Epithelial cell of esophagus (primary cell): ENCODE results near the gene GPC5.

ENCODE experiments used
- DNase-seq: peaks from one replicate; pipeline ENCODE4 v3.0.0; 2010; ENCODE audit warnings: low read depth
- H3K4me3 ChIP-seq: 2 replicates; pipeline ENCODE4 v1.5.1; 2011; ENCODE audit warnings: mild to moderate bottlenecking, low read length, control low read depth
- TF ChIP-seq, protein P1 (sequence below): IDR thresholded peaks from 2 replicates; pipeline ENCODE4 v1.5.1; 2011; ENCODE audit warnings: low read depth, mild to moderate bottlenecking, low read length, control low read depth, inconsistent platforms; ENCODE audit not compliant: insufficient read depth; ENCODE audit errors: missing control alignments

GPC5 gene

GRCh38 chr13:92670096-92670495, 1271.7 kb downstream of the GPC5 start:
- no peak overlapping the region for H3K4me3 ChIP-seq
- TF ChIP-seq, protein P1, sequence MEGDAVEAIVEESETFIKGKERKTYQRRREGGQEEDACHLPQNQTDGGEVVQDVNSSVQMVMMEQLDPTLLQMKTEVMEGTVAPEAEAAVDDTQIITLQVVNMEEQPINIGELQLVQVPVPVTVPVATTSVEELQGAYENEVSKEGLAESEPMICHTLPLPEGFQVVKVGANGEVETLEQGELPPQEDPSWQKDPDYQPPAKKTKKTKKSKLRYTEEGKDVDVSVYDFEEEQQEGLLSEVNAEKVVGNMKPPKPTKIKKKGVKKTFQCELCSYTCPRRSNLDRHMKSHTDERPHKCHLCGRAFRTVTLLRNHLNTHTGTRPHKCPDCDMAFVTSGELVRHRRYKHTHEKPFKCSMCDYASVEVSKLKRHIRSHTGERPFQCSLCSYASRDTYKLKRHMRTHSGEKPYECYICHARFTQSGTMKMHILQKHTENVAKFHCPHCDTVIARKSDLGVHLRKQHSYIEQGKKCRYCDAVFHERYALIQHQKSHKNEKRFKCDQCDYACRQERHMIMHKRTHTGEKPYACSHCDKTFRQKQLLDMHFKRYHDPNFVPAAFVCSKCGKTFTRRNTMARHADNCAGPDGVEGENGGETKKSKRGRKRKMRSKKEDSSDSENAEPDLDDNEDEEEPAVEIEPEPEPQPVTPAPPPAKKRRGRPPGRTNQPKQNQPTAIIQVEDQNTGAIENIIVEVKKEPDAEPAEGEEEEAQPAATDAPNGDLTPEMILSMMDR = no peak
- DNase-seq = no peak

DNA sequence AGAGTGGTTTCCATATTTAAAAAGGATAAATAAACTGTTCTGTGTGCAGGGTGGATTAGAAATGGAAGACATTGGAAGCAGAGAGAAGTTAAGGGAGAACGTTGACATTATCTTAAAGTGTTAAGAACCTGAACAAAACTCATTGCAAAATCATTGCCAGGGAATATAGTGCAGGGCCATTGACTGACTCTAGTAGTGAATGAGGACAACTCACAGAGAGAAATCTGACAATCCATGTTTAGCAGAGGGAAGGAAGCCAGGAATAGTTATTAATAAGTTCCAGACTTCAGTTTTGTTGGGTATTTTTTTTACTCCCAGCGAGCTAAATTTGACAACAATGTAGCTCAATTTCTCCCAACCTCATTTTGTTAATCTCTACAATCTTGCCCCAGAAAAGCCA, 1273.4 kb downstream of the GPC5 start:
- H3K4me3 ChIP-seq = no peak overlapping the region
- no peak for DNase-seq
- TF ChIP-seq, protein P1 = no peak

GRCh38 chr13:92676246-92676645, 1277.8 kb downstream of the GPC5 start:
- no peak for DNase-seq
- TF ChIP-seq, protein P1 = no peak

DNA sequence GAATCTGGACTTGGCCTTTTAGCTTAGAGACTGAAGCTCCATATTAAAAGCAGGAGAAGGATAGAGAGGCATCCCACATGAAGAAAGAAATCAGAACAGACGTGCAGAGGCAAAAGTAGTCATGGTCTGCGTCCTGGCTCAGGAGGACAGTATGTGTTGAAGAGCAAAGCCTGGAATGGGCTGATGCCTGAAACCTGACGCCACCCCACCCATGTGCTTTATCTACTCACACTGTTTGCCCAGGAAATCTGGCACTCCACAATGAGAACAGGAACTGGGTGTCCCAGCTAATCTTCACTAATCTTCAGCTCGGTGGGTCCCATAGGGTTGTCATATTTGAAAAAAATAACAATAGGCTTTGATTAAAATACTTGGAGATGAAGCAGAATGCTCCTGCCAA, 1279.2 kb downstream of the GPC5 start:
- DNase-seq = peak; percentile 2
- TF ChIP-seq, protein P1 = no peak
- H3K4me3 ChIP-seq = no peak overlapping the region

More at GRCh38 chr13:92676246-92676645, 1277.8 kb downstream of the GPC5 start:
- no peak overlapping the region for H3K4me3 ChIP-seq

DNA sequence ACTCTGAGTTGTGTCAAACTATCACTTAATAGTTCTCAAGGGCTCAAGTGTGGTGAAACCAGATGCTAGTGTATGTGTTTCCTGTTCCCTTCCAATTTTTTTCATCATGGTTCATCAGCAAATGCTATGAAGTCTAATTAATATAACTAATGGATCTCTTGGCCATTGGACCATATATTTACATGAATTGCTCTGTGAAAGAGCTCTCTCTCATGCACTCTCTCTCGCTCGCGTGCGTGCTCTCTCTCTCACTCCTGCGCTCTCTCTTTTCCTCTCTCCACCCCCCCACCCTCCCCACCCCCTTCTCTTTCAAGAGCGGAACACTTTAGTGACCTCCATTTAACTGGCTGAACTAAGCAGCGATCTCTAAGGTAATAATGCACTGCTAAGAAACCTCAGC, 1281.2 kb downstream of the GPC5 start:
- TF ChIP-seq, protein P1 = no peak
- H3K4me3 ChIP-seq = no peak overlapping the region
- no peak for DNase-seq

- no peak overlapping the region for H3K4me3 ChIP-seq
- no peak for DNase-seq
- TF ChIP-seq, protein P1 = no peak
Measured at GRCh38 chr13:92681239-92681638, 1282.8 kb downstream of the GPC5 start.

DNA sequence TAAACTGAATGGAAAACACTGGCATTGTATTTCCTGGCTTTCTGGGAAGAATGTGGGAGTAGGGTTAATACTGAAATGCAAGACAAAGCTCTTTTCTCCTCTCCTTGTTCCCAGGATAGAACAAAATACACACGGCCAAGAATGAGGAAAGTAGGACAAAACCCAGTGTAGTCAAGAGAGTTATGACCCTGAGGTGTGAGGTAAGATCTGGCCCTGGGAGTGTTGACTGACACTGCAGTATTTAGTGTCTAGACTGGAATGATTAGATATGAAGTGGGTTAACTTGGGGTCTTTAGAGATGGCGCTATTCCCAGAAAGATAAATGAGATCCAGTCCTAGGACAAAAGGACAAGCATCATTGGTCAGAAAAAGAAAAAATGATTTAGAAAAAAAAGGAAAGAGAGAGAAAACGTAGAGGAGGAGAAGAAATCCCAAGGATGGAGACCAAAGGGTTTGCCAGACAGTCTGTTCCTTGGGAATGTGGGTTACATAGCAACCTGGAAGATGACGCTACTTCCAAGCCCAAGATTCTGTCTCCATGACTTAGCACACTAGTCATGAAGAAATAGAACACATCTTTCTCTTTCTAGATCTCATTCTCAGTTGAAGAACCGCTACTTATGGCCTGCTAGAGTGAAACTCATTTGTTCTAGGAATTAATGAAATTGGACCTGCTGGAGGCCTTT, 1284.6 kb downstream of the GPC5 start:
- TF ChIP-seq, protein P1 = no peak
- no peak for DNase-seq
- no peak overlapping the region for H3K4me3 ChIP-seq
